COLO668 (cell line): ENCODE data around the gene RAD1.

ENCODE experiments used
- DNase-seq: peaks from one replicate; lab custom pipeline; 2025; ENCODE audit not compliant: unreplicated experiment; lab: John Stamatoyannopoulos, UW

The RAD1 gene

GRCh38 chr5:34867660-34868059 is 47.6 kb downstream of the RAD1 start:
- no peak for DNase-seq

- no peak for DNase-seq
Observed at GRCh38 chr5:34866989-34867471, 48.3 kb downstream of the RAD1 start.

- no peak for DNase-seq
Observed at GRCh38 chr5:34865091-34865490, 50.2 kb downstream of the RAD1 start.

- no peak for DNase-seq
Observed at GRCh38 chr5:34863946-34864345, 51.4 kb downstream of the RAD1 start.

GRCh38 chr5:34859253-34859652 is 56.1 kb downstream of the RAD1 start:
- DNase-seq: no peak

GRCh38 chr5:34858790-34859189 is 56.5 kb downstream of the RAD1 start:
- no peak for DNase-seq

GRCh38 chr5:34857894-34858293 is 57.4 kb downstream of the RAD1 start:
- no peak for DNase-seq

- DNase-seq: no peak
Observed at GRCh38 chr5:34857161-34857560, 58.1 kb downstream of the RAD1 start.
